OCI-LY7 (cell line): ENCODE data around the gene ZNF79. TPM values are rescaled to one million over a fixed set of nuclear protein-coding genes. Genes with fewer than 3 reads are reported as not detected.
A peak's percentile ranks its signal among the peaks of the same experiment; 100 is the strongest.

Source experiments
- BruUV-seq: library from RNA; stranded (reverse); fragments of 400-500 nt; replicated peaks from 2 replicates; lab custom pipeline; 2021; lab: Mats Ljungman, UMichigan
- CTCF ChIA-PET: fragments of 300-600 bp; sonication (Branson Sonifier 250); formaldehyde crosslinking; loops from one replicate; lab custom pipeline; 2022; ENCODE audit warnings: antibody characterized with exemption; ENCODE audit not compliant: unreplicated experiment; lab: Charles Lee
- POLR2A ChIA-PET: fragments of 300-600 bp; sonication (Branson Sonifier 250); formaldehyde crosslinking; loops from one replicate; lab custom pipeline; 2022; ENCODE audit warnings: antibody characterized with exemption; lab: Charles Lee
- DNase-seq: peaks from one replicate; pipeline ENCODE4 v3.0.0-alpha.2; 2015; ENCODE audit warnings: low spot score
- H2AFZ ChIP-seq: fragments of 200-600 bp; sonication (generic), shearing (Covaris generic); 2 replicates; pipeline ENCODE4 v1.6.1; 2014; ENCODE audit warnings: mild to moderate bottlenecking, antibody characterized with exemption, low read length, moderate library complexity
- H3K27ac ChIP-seq: fragments of 200-600 bp; sonication (generic); 2 replicates; pipeline ENCODE4 v1.5.1; 2014; ENCODE audit warnings: mixed run types, low read depth, mild to moderate bottlenecking, moderate library complexity, low read length, inconsistent platforms; ENCODE audit not compliant: poor library complexity, severe bottlenecking
- H3K36me3 ChIP-seq: fragments of 200-600 bp; sonication (generic); 2 replicates; pipeline ENCODE4 v1.6.1; 2014; ENCODE audit warnings: mild to moderate bottlenecking, antibody characterized with exemption, low read length, moderate library complexity, mixed read lengths; ENCODE audit not compliant: insufficient read depth
- H3K4me1 ChIP-seq: fragments of 200-600 bp; sonication (generic); 2 replicates; pipeline ENCODE4 v1.5.1; 2014; ENCODE audit warnings: mild to moderate bottlenecking, low read length; ENCODE audit not compliant: insufficient read depth, poor library complexity, severe bottlenecking
- H3K4me2 ChIP-seq: fragments of 200-600 bp; sonication (generic); 2 replicates; pipeline ENCODE4 v1.6.1; 2014; ENCODE audit warnings: mild to moderate bottlenecking, low read length
- H3K4me3 ChIP-seq: fragments of 200-600 bp; sonication (generic); 2 replicates; pipeline ENCODE4 v1.5.1; 2014; ENCODE audit warnings: mild to moderate bottlenecking, low read depth, low read length; ENCODE audit not compliant: poor library complexity, severe bottlenecking
- H3K79me2 ChIP-seq: fragments of 200-600 bp; sonication (generic); 2 replicates; pipeline ENCODE4 v1.6.1; 2016; ENCODE audit warnings: low read depth, mild to moderate bottlenecking, low read length, moderate library complexity, mixed read lengths; ENCODE audit not compliant: insufficient read depth
- H3K9me2 ChIP-seq: fragments of 200-600 bp; sonication (generic); 2 replicates; pipeline ENCODE4 v1.6.1; 2016; ENCODE audit warnings: mild to moderate bottlenecking, low read length, mixed read lengths; ENCODE audit not compliant: insufficient read depth
- H3K9me3 ChIP-seq: fragments of 200-600 bp; sonication (generic); 2 replicates; pipeline ENCODE4 v1.6.1; 2014; ENCODE audit warnings: mild to moderate bottlenecking, mixed run types, low read length, mixed read lengths
- H4K20me1 ChIP-seq: fragments of 200-600 bp; sonication (generic); 2 replicates; pipeline ENCODE4 v1.6.1; 2014; ENCODE audit warnings: mild to moderate bottlenecking, antibody characterized with exemption, low read length, moderate library complexity, mixed read lengths; ENCODE audit not compliant: insufficient read depth
- CTCF ChIP-seq: fragments of 200-600 bp; sonication (generic); conservative IDR thresholded peaks from 2 replicates; pipeline ENCODE4 v1.5.1; 2014; ENCODE audit warnings: mild to moderate bottlenecking, antibody characterized with exemption, low read length, moderate library complexity, mixed read lengths
- EZH2phosphoT487 ChIP-seq: fragments of 200-600 bp; sonication (generic); IDR thresholded peaks from 2 replicates; pipeline ENCODE4 v1.6.1; 2018; ENCODE audit warnings: low read depth, borderline replicate concordance, mild to moderate bottlenecking, mixed run types, antibody characterized with exemption, low read length, moderate library complexity, mixed read lengths
- intact Hi-C: fragments of 100-400 bp; cut with micrococcal nuclease; formaldehyde crosslinking; loops from one replicate; pipeline ENCODE4 v1.10.0; 2022; ENCODE audit not compliant: unreplicated experiment
- total RNA-seq, 2 experiments: library from RNA; depleted of rRNA in 1 of 2; stranded (reverse); fragments of >200 nt in 1 of 2; shearing (Covaris generic) in 1 of 2; gene quantifications; 2 replicates each; pipeline ENCODE4 v1.2.3, GENCODE V29; 2014 to 2022

The ZNF79 gene
- total RNA-seq, 2 experiments from 2014 or later, result 9.4 to 14.9 TPM

- intact Hi-C loops, result loop anchor here (2.0 to 10.0 kb wide), 3 partner anchors 122 to 454 kb away; no protein-coding TSS in a partner anchor
- H3K4me1 ChIP-seq, result peaks cover 12% of the 10 kb centered on the region
- peak overlapping the region; percentile 69 for H3K4me3 ChIP-seq
- no peaks in the 10 kb centered on the region for H3K9me2 ChIP-seq
- H3K79me2 ChIP-seq, result no peaks in the 10 kb centered on the region
- BruUV-seq, result no TSS peak
- H3K4me2 ChIP-seq, result peak overlapping the region; percentile 85
- DNase-seq, result no peak
- no peaks in the 10 kb centered on the region for H3K9me3 ChIP-seq
- H4K20me1 ChIP-seq, result no peaks in the 10 kb centered on the region
- TF ChIP-seq CTCF, result no peak
- TF ChIP-seq EZH2phosphoT487, result no peak
- H3K36me3 ChIP-seq, result no peaks in the 10 kb centered on the region
- ChIA-PET CTCF (interaction anchor here (0.7 to 1.0 kb wide), 4 partner anchors 19 to 195 kb away, joined by 3 to 4 read pairs (median 3); no protein-coding TSS in a partner anchor), POLR2A (interaction anchor here (0.5 to 1.5 kb wide), 9 partner anchors 11 to 177 kb away, joined by 3 to 9 read pairs (median 3); partner anchors contain the start of genes LRSAM1 and RPL12)
- H3K27ac ChIP-seq, result no peak overlapping the region
- H2AFZ ChIP-seq, result peak overlapping the region; percentile 76
These were observed 27.9 kb upstream of the ZNF79 start for GRCh38 chr9:127396253-127396807.

GRCh38 chr9:127396808-127397645 is 27.2 kb upstream of the ZNF79 start, which contains the start of gene SLC2A8:
Gene SLC2A8, plus strand, starts transcription at chr9:127397169. Its CDS starts 62 bp downstream, at chr9:127397231.
- Histone ChIP-seq H3K4me2 (peak within 1 kb of the TSS; percentile 85), H3K9me2 (no peaks in the 10 kb centered on the region), H3K9me3 (no peaks in the 10 kb centered on the region), H3K4me1 (peaks cover 12% of the 10 kb centered on the region), H3K4me3 (peak within 1 kb of the TSS; percentile 79), H3K27ac (no peak within 1 kb of the TSS), H2AFZ (peak within 1 kb of the TSS; percentile 76), H3K36me3 (no peaks in the 10 kb centered on the region), H3K79me2 (no peaks in the 10 kb centered on the region), H4K20me1 (no peaks in the 10 kb centered on the region)
- peak; percentile 100 for DNase-seq
- intact Hi-C loops, result loop anchor here (1.0 to 10.0 kb wide), 4 partner anchors 27 to 455 kb away; partner anchors contain the start of gene ZNF79
- TF ChIP-seq EZH2phosphoT487, result no peak
- no peak for TF ChIP-seq CTCF
- CTCF ChIA-PET, result interaction anchor here (0.7 to 1.0 kb wide), 4 partner anchors 18 to 196 kb away, joined by 3 to 4 read pairs (median 3); no protein-coding TSS in a partner anchor
- POLR2A ChIA-PET, result interaction anchor here (0.5 to 1.5 kb wide), 10 partner anchors 11 to 527 kb away, joined by 3 to 9 read pairs (median 3); partner anchors contain the start of genes LRSAM1 and RPL12
- BruUV-seq, result no TSS peak
